RWPE1 (cell line): ENCODE data around the gene PRR7.

Experiments used
- CTCF ChIA-PET: fragments of 350-600 bp; sonication (Branson Sonifier 250); formaldehyde crosslinking; extraction: SDS; loops from one replicate; lab custom pipeline; 2021; lab: Yijun Ruan, JAX
- POLR2A ChIA-PET: fragments of 400-600 bp; formaldehyde crosslinking; extraction: SDS; loops from one replicate; lab custom pipeline; 2020; ENCODE audit warnings: antibody characterized with exemption; ENCODE audit not compliant: low non-redundant PET; lab: Yijun Ruan, JAX
- DNase-seq: peaks from one replicate; pipeline ENCODE4 v3.0.0; 2012; ENCODE audit warnings: low spot score
- H3K27ac ChIP-seq: fragments of 450-650 bp; 2 replicates; pipeline ENCODE4 v1.5.1; 2017
- CTCF ChIP-seq: fragments of 450-650 bp; conservative IDR thresholded peaks from 2 replicates; pipeline ENCODE4 v1.5.1; 2017; ENCODE audit warnings: low read depth, mild to moderate bottlenecking

The PRR7 gene

DNA sequence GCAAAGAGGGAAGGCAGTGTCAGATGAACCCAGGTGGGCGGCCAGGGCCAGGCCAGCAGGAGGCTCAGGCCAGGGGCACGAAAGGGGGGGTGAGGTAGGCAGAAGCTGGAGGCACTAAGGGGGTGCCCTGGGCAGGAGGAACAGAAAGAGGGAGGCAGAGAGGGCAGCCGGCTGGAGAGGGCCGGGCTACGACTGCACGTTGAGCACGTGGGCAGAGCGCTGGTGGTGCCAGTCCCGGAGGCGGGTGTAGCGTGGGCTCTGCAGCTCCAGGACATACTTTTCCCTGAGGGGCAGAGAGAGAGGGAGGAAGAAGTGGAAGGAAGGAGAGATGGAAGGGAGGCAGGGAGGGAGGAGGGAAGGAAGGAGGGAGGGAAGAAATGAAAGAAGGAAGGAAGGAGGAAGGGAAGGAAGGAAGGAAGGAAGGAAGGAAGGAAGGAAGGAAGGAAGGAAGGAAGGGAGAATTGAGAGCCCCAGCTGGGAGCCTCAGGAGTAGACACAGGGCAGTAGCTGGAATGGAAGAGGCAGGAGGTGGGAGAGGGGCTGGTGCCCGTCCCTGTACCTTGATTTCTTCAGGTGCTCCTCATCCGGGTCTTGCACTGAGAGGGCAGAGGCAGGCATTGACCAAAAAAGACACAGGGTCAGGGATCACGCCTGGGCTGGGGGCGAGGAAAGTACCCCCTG is 43.8 kb downstream of the PRR7 start:
- no peak for DNase-seq
- TF ChIP-seq CTCF: no peak
- ChIA-PET POLR2A (no interaction called here), CTCF (interaction anchor here (0.8 kb wide), 1 partner anchor 16 kb away, joined by 3 read pairs; no protein-coding TSS in a partner anchor)
- peak overlapping the region; percentile 96 for H3K27ac ChIP-seq

DNA sequence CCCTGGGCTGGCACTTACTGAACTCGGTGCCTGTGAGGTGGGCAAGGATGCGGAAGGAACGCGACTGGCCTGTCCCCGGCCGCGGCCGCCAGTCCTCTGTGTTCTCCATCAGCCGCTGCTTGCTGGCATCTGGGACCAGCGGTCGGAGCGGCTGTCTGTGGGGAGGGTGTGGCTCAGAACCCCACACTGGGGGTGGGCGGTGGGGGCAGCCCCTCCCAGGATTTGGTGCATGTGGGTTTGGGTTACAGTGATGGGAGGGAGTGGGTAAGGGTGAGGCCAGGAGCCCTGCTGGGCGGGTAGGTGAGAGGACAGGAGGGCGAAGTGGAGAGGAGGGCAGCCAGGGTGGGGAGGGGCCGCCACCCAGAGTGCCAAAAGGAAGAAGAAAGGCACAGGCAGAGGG is 44.4 kb downstream of the PRR7 start:
- CTCF ChIA-PET: interaction anchor here (0.6 to 1.5 kb wide), 4 partner anchors 12 to 88 kb away, joined by 3 to 14 read pairs (median 4); no protein-coding TSS in a partner anchor
- H3K27ac ChIP-seq: peak overlapping the region; percentile 96
- TF ChIP-seq CTCF: no peak
- DNase-seq: no peak
- POLR2A ChIA-PET: no interaction called here

GRCh38 chr5:177491429-177491945 is 44.9 kb downstream of the PRR7 start:
- peak overlapping the region; percentile 96 for H3K27ac ChIP-seq
- peak; percentile 96 for TF ChIP-seq CTCF
- DNase-seq: no peak
- ChIA-PET CTCF (interaction anchor here (0.6 to 1.5 kb wide), 4 partner anchors 13 to 88 kb away, joined by 3 to 14 read pairs (median 4); no protein-coding TSS in a partner anchor), POLR2A (no interaction called here)

GRCh38 chr5:177491983-177492746 is 45.6 kb downstream of the PRR7 start:
- ChIA-PET POLR2A (interaction anchor here (0.6 kb wide), 1 partner anchor 241 kb away, joined by 3 read pairs; no protein-coding TSS in a partner anchor), CTCF (interaction anchor here (0.9 to 1.5 kb wide), 5 partner anchors 9 to 89 kb away, joined by 3 to 14 read pairs (median 5); no protein-coding TSS in a partner anchor)
- no peak for TF ChIP-seq CTCF
- H3K27ac ChIP-seq: peak overlapping the region; percentile 96
- DNase-seq: no peak

- no peak for DNase-seq
- CTCF ChIA-PET: interaction anchor here (0.7 to 1.1 kb wide), 3 partner anchors 8 to 47 kb away, joined by 3 to 6 read pairs (median 5); no protein-coding TSS in a partner anchor
- POLR2A ChIA-PET: no interaction called here
- peak overlapping the region; percentile 96 for H3K27ac ChIP-seq
- TF ChIP-seq CTCF: no peak
Observed at GRCh38 chr5:177492841-177493240, 46.2 kb downstream of the PRR7 start.

GRCh38 chr5:177493795-177494345 is 47.3 kb downstream of the PRR7 start:
- POLR2A ChIA-PET: interaction anchor here (1.0 kb wide), 1 partner anchor 11 kb away, joined by 7 read pairs; no protein-coding TSS in a partner anchor
- TF ChIP-seq CTCF: no peak
- DNase-seq: no peak
- peak overlapping the region; percentile 96 for H3K27ac ChIP-seq
- CTCF ChIA-PET: interaction anchor here (1.5 to 3.4 kb wide), 2 partner anchors 36 to 90 kb away, joined by 6 to 13 read pairs; no protein-coding TSS in a partner anchor
